Activated naive CD4-positive, alpha-beta T cell treated with anti-CD3 and anti-CD28 coated beads, Interleukin-2, amount 50 U/mL, for 16 hours (primary cell): Measurements from ENCODE around the gene CMIP.
"Not testable (repeated sequence)": the region's sequence is repeated elsewhere in the genome, so short reads cannot be mapped to it uniquely, and the experiment has no call there.

Experiments
- DNase-seq: peaks from one replicate; pipeline ENCODE4 v3.0.0-alpha.2; 2020

The CMIP gene

GRCh38 chr16:81444448-81445121 lies at the start of gene CMIP:
TSS of gene CMIP (plus strand) at chr16:81444808.
- peak; percentile 80 for DNase-seq

- DNase-seq: no peak
These were observed 49.5 kb upstream of the CMIP start for GRCh38 chr16:81394966-81395655.

- no peak for DNase-seq
These were observed 47.3 kb upstream of the CMIP start for GRCh38 chr16:81397058-81397878.

- no peak for DNase-seq
These were observed 46.6 kb upstream of the CMIP start for GRCh38 chr16:81397879-81398520.

- no peak for DNase-seq
These were observed 44.7 kb upstream of the CMIP start for GRCh38 chr16:81399909-81400308.

- no peak for DNase-seq
These were observed 43.3 kb upstream of the CMIP start for GRCh38 chr16:81401035-81401950.

GRCh38 chr16:81403208-81403600 lies 41.4 kb upstream of the CMIP start:
- DNase-seq: no peak

- DNase-seq: peak; percentile 78
These were observed 40.8 kb upstream of the CMIP start for GRCh38 chr16:81403601-81404391.

- not testable (repeated sequence) for DNase-seq
These were observed 39.6 kb upstream of the CMIP start for GRCh38 chr16:81405002-81405401.

- no peak for DNase-seq
These were observed 38.9 kb upstream of the CMIP start for GRCh38 chr16:81405702-81406113.

GRCh38 chr16:81408409-81408950 lies 36.1 kb upstream of the CMIP start:
- no peak for DNase-seq

GRCh38 chr16:81409016-81409556 lies 35.5 kb upstream of the CMIP start:
- DNase-seq: no peak

GRCh38 chr16:81410643-81411293 lies 33.8 kb upstream of the CMIP start:
- DNase-seq: no peak

GRCh38 chr16:81413245-81413990 lies 31.2 kb upstream of the CMIP start:
- no peak for DNase-seq

- DNase-seq: no peak
These were observed 28.9 kb upstream of the CMIP start for GRCh38 chr16:81415751-81416150.

GRCh38 chr16:81416749-81417148 lies 27.9 kb upstream of the CMIP start:
- DNase-seq: no peak

- DNase-seq: no peak
These were observed 27.4 kb upstream of the CMIP start for GRCh38 chr16:81417210-81417609.

- DNase-seq: no peak
These were observed 24.8 kb upstream of the CMIP start for GRCh38 chr16:81419806-81420205.

GRCh38 chr16:81421126-81421525 lies 23.5 kb upstream of the CMIP start:
- no peak for DNase-seq
